SK-N-SH (cell line): ENCODE results near the gene NCAM2. TPM values are rescaled to one million over a fixed set of nuclear protein-coding genes. Genes with fewer than 3 reads are reported as not detected.

Experiments
- CTCF ChIA-PET: fragments of 300-600, 350-600 bp; formaldehyde crosslinking; extraction: SDS; loops from one replicate; lab custom pipeline; 2021; lab: Yijun Ruan, JAX
- POLR2A ChIA-PET: fragments of 350-600 bp; sonication (Branson Sonifier 250); formaldehyde crosslinking; extraction: SDS; loops from one replicate; lab custom pipeline; 2020; ENCODE audit warnings: antibody characterized with exemption, inconsistent platforms; lab: Yijun Ruan, JAX
- DNase-seq: peaks from one replicate; pipeline ENCODE4 v3.0.0; 2012
- H2AFZ ChIP-seq: fragments of 200-600 bp; sonication (generic); 2 replicates; pipeline ENCODE4 v1.8.1; 2016; ENCODE audit warnings: antibody characterized with exemption, mild to moderate bottlenecking, low read depth
- H3F3A ChIP-seq: fragments of 200-600 bp; sonication (generic); replicated peaks from 2 replicates; pipeline ENCODE3; 2016; ENCODE audit warnings: antibody characterized with exemption, mild to moderate bottlenecking; ENCODE audit not compliant: insufficient read depth
- H3K27ac ChIP-seq, 2 experiments: fragments of 200-500 bp in 1 of 2; fragments of 200-600 bp in 1 of 2; sonication (Bioruptor generic) in 1 of 2; sonication (generic), shearing (Covaris generic) in 1 of 2; 2 replicates each; pipeline versions ENCODE4 v1.5.1 to v1.6.1; 2014 to 2016; ENCODE audit warnings: low read depth in 2 of 2, inconsistent platforms in 1 of 2, low read length in 1 of 2, mild to moderate bottlenecking in 1 of 2, mixed read lengths in 1 of 2
- H3K27me3 ChIP-seq: fragments of 200-600 bp; sonication (generic), shearing (Covaris generic); 2 replicates; pipeline ENCODE4 v1.6.1; 2016; ENCODE audit warnings: mixed run types; ENCODE audit not compliant: insufficient read depth
- H3K36me3 ChIP-seq, 2 experiments: fragments of 200-500 bp in 1 of 2; fragments of 200-600 bp in 1 of 2; sonication (Bioruptor generic) in 1 of 2; sonication (generic) in 1 of 2; replicated peaks in 1 of 2; 2 replicates each; pipeline versions ENCODE3 to v1.5.1; 2014 to 2016; ENCODE audit warnings: low read length in 1 of 2, mild to moderate bottlenecking in 1 of 2; ENCODE audit not compliant: insufficient read depth in 2 of 2, control insufficient read depth in 1 of 2
- H3K4me1 ChIP-seq, 2 experiments: fragments of 200-500 bp in 1 of 2; fragments of 200-600 bp in 1 of 2; sonication (Bioruptor generic) in 1 of 2; sonication (generic), shearing (Covaris generic) in 1 of 2; 2 replicates each; pipeline versions ENCODE4 v1.5.1 to v1.6.1; 2014 to 2016; ENCODE audit warnings: low read depth in 1 of 2, low read length in 1 of 2, mixed run types in 1 of 2; ENCODE audit not compliant: insufficient read depth in 2 of 2, control insufficient read depth in 1 of 2
- H3K4me2 ChIP-seq: fragments of 200-600 bp; sonication (generic), shearing (Covaris generic); 2 replicates; pipeline ENCODE4 v1.6.1; 2017; ENCODE audit warnings: mixed run types
- H3K4me3 ChIP-seq, 2 experiments: fragments of 200-500 bp in 1 of 2; fragments of 200-600 bp in 1 of 2; sonication (Bioruptor generic) in 1 of 2; sonication (generic), shearing (Covaris generic) in 1 of 2; 2 replicates each; pipeline versions ENCODE4 v1.5.1 to v1.8.1; 2014 to 2016; ENCODE audit warnings: low read depth in 2 of 2, inconsistent platforms in 1 of 2, low read length in 1 of 2, mild to moderate bottlenecking in 1 of 2, mixed read lengths in 1 of 2, moderate library complexity in 1 of 2
- H3K79me2 ChIP-seq: fragments of 200-600 bp; sonication (generic); 2 replicates; pipeline ENCODE4 v1.8.1; 2017; ENCODE audit warnings: mild to moderate bottlenecking; ENCODE audit not compliant: insufficient read depth
- H3K9ac ChIP-seq: fragments of 200-600 bp; sonication (generic); 2 replicates; pipeline ENCODE4 v1.6.1; 2017; ENCODE audit warnings: mixed run types
- H3K9me2 ChIP-seq: fragments of 200-600 bp; sonication (generic); 2 replicates; pipeline ENCODE4 v1.6.1; 2017; ENCODE audit warnings: mixed run types
- H3K9me3 ChIP-seq: fragments of 200-600 bp; sonication (generic); 2 replicates; pipeline ENCODE4 v1.6.1; 2017; ENCODE audit warnings: mixed run types, mild to moderate bottlenecking, moderate library complexity
- H4K20me1 ChIP-seq: fragments of 200-600 bp; sonication (generic); 2 replicates; pipeline ENCODE4 v1.6.1; 2017; ENCODE audit warnings: mild to moderate bottlenecking, mixed run types; ENCODE audit not compliant: insufficient read depth
- CHD2 ChIP-seq: fragments of 150-350 bp; IDR thresholded peaks from 2 replicates; pipeline ENCODE4 v1.6.1; 2018; ENCODE audit warnings: low read length; ENCODE audit not compliant: partially characterized antibody
- CTCF ChIP-seq: fragments of 200-600 bp; sonication (generic); IDR thresholded peaks from 2 replicates; pipeline ENCODE4 v1.6.1; 2017; ENCODE audit warnings: antibody characterized with exemption, mild to moderate bottlenecking, moderate library complexity
- ELF1 ChIP-seq: IDR thresholded peaks from 2 replicates; pipeline ENCODE4 v1.4.0; 2012
- FOSL2 ChIP-seq: IDR thresholded peaks from 2 replicates; pipeline ENCODE4 v1.4.0; 2012; ENCODE audit warnings: low read depth, mild to moderate bottlenecking, moderate library complexity, borderline replicate concordance
- FOXJ3 ChIP-seq: sonication (generic); formaldehyde crosslinking; IDR thresholded peaks from 2 replicates; pipeline ENCODE4 v1.5.1; 2020; ENCODE audit warnings: mild to moderate bottlenecking, missing genetic modification reagents
- FOXM1 ChIP-seq: IDR thresholded peaks from 2 replicates; pipeline ENCODE4 v1.4.0; 2012; ENCODE audit warnings: low read depth, mild to moderate bottlenecking
- GATA2 ChIP-seq: sonication (generic); formaldehyde crosslinking; IDR thresholded peaks from 2 replicates; pipeline ENCODE4 v1.5.0; 2020; ENCODE audit warnings: mild to moderate bottlenecking, missing genetic modification reagents
- JUND ChIP-seq: IDR thresholded peaks from 2 replicates; pipeline ENCODE4 v1.4.0; 2012
- MAX ChIP-seq: IDR thresholded peaks from 2 replicates; pipeline ENCODE4 v1.4.0; 2012; ENCODE audit warnings: low read depth
- MEF2A ChIP-seq: IDR thresholded peaks from 2 replicates; pipeline ENCODE4 v1.4.0; 2012; ENCODE audit warnings: low read depth, borderline replicate concordance
- MXI1 ChIP-seq: IDR thresholded peaks from 2 replicates; pipeline ENCODE4 v1.6.1; 2012; ENCODE audit warnings: mild to moderate bottlenecking, low read depth, low read length, improper control_type of control experiment
- NFIC ChIP-seq: IDR thresholded peaks from 2 replicates; pipeline ENCODE4 v1.4.0; 2012; ENCODE audit warnings: borderline replicate concordance
- PBX3 ChIP-seq: IDR thresholded peaks from 2 replicates; pipeline ENCODE4; 2012
- RCOR1 ChIP-seq: fragments of 150-350 bp; IDR thresholded peaks from 2 replicates; pipeline ENCODE4 v1.6.1; 2017; ENCODE audit warnings: antibody characterized with exemption, low read length
- RXRA ChIP-seq: IDR thresholded peaks from 2 replicates; pipeline ENCODE4 v1.4.0; 2012; ENCODE audit warnings: low read depth, mild to moderate bottlenecking, borderline replicate concordance
- SIN3A ChIP-seq: IDR thresholded peaks from 2 replicates; pipeline ENCODE4 v1.6.1; 2012; ENCODE audit warnings: low read depth, mild to moderate bottlenecking, low read length, moderate library complexity, borderline replicate concordance
- TEAD4 ChIP-seq: IDR thresholded peaks from 2 replicates; pipeline ENCODE4 v1.4.0; 2012; ENCODE audit warnings: mild to moderate bottlenecking, borderline replicate concordance; ENCODE audit not compliant: insufficient read depth
- YY1 ChIP-seq: IDR thresholded peaks from 2 replicates; pipeline ENCODE4 v1.4.0; 2012; ENCODE audit warnings: low read depth, mild to moderate bottlenecking
- ZBTB33 ChIP-seq: IDR thresholded peaks from 2 replicates; pipeline ENCODE4 v1.4.0; 2012; ENCODE audit warnings: low read depth, borderline replicate concordance
- WGBS: methylation state at CpG from one replicate; pipeline ENCODE4 v1.1.6; 2017; ENCODE audit warnings: low lambda C conversion rate; 5-methylcytosine and 5-hydroxymethylcytosine counted together
- polyA plus RNA-seq, 3 experiments: library from polyadenylated mRNA; depleted of rRNA; stranded (reverse); fragments of >200 nt; gene quantifications; 2 replicates each; pipeline ENCODE4 v1.2.3, GENCODE V29; 2012

NCAM2 gene
- polyA plus RNA-seq, 1 of the 3 experiments (the other 2 are of a cell fraction): 2.1 TPM

GRCh38 chr21:21233051-21233450 lies 234.8 kb downstream of the NCAM2 start:
- H3K4me3 ChIP-seq: no peak overlapping the region
- no peaks in the 10 kb centered on the region for H3K27me3 ChIP-seq
- H3K9me3 ChIP-seq: no peaks in the 10 kb centered on the region
- no peaks in the 10 kb centered on the region for H3K36me3 ChIP-seq
- H3F3A ChIP-seq: peaks cover 3% of the 10 kb centered on the region
- peaks cover 0 to 16% of the 10 kb centered on the region in 2 experiments; a peak in 2 of 4 replicates for H3K4me1 ChIP-seq
- H3K9me2 ChIP-seq: no peaks in the 10 kb centered on the region; the same call in 1 of the 2 replicates
- CTCF ChIA-PET: interaction anchor here (0.6 to 2.4 kb wide), 21 partner anchors 9 to 1571 kb away, joined by 3 to 22 read pairs (median 5); no protein-coding TSS in a partner anchor
- no peak overlapping the region for H2AFZ ChIP-seq
- DNase-seq: no peak
- no peak overlapping the region; a peak in 2 of 4 replicates for H3K27ac ChIP-seq
- no peaks in the 10 kb centered on the region for H3K79me2 ChIP-seq
- no peak for TF ChIP-seq SIN3A
- no peak for TF ChIP-seq FOXJ3
- TF ChIP-seq MAX: no peak
- TF ChIP-seq FOSL2: no peak
- TF ChIP-seq MXI1: no peak
- no peak for TF ChIP-seq CTCF
- TF ChIP-seq TEAD4: no peak
- TF ChIP-seq PBX3: no peak
- no peak for TF ChIP-seq MEF2A
- no peak for TF ChIP-seq ZBTB33
- H4K20me1 ChIP-seq: no peaks in the 10 kb centered on the region
- H3K9ac ChIP-seq: no peak overlapping the region
- H3K4me2 ChIP-seq: no peak overlapping the region
- POLR2A ChIA-PET: no interaction called here

- no peak for DNase-seq
- Histone ChIP-seq H3K9me3 (no peaks in the 10 kb centered on the region), H3K27me3 (no peaks in the 10 kb centered on the region), H4K20me1 (no peaks in the 10 kb centered on the region), H3K4me3 (no peak overlapping the region), H3K9ac (no peak overlapping the region), H3K4me1 (peaks cover 0 to 11% of the 10 kb centered on the region in 2 experiments; a peak in 2 of 4 replicates), H3K4me2 (no peak overlapping the region), H3K79me2 (no peaks in the 10 kb centered on the region), H2AFZ (no peak overlapping the region), H3F3A (peaks cover 3% of the 10 kb centered on the region), H3K27ac (no peak overlapping the region), H3K9me2 (no peaks in the 10 kb centered on the region; the same call in 1 of the 2 replicates), H3K36me3 (no peaks in the 10 kb centered on the region)
- 78% methylated on average over 3 of the region's 3 CpGs for WGBS
- ChIA-PET POLR2A (no interaction called here), CTCF (interaction anchor here (1.5 to 1.7 kb wide), 2 partner anchors 137 to 685 kb away, joined by 5 read pairs; no protein-coding TSS in a partner anchor)
- TF ChIP-seq CTCF (no peak), RXRA (no peak), FOSL2 (no peak), CHD2 (no peak), JUND (no peak), FOXM1 (no peak), PBX3 (no peak), NFIC (no peak), RCOR1 (no peak), ELF1 (no peak), YY1 (no peak), MAX (no peak), MXI1 (no peak), GATA2 (CRISPR knock-in tag) (no peak)
Observed at GRCh38 chr21:21236996-21237395, 238.8 kb downstream of the NCAM2 start.
